ENCODE results near the gene TRAPPC5. TPM values are rescaled to one million over a fixed set of nuclear protein-coding genes. Genes with fewer than 3 reads are reported as not detected.

The TRAPPC5 gene
- total and polyA plus RNA-seq, 10 of the 15 experiments (the other 5 are each of a cell fraction or from before 2014, with no cell fraction given), result 4.2 to 210 (median 89.1) TPM

DNA sequence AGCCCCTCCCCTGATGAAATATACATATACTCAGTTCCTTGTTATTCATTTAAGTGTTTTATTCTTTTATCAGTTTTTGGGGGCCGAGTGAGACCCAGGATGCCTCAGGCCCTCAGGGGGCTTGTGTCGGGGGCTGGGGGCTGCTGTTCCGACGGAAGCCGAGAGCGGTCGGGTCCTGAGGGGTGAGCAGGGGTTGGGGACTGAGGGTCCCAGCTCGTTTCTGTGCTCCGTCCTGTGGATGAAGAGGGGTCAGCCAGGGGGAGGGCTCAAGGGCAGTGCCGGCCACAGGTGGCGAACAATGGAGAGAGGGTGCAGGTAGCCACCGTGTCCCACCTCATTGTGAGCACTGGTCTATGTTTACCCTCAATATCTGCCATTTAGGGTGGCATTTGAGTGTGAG, 49.1 kb upstream of the TRAPPC5 start:
- no peak overlapping the region for H3K4me2 ChIP-seq (ENCODE audit: control insufficient read depth, insufficient read depth)
- ChIA-PET RAD21 (ENCODE audit: unreplicated experiment) (no interaction called here), SMC1A (ENCODE audit: uncharacterized antibody, unreplicated experiment) (no interaction called here), POLR2A (no interaction called here), CTCF (interaction anchor here (0.8 kb wide), 1 partner anchor 339 kb away, joined by 3 read pairs; no protein-coding TSS in a partner anchor)
- H4K20me1 ChIP-seq (ENCODE audit: control insufficient read depth, insufficient read depth), result no peaks in the 10 kb centered on the region
- no peak overlapping the region for H2AFZ ChIP-seq (ENCODE audit: control insufficient read depth, low read depth, low read length)
- H3K9ac ChIP-seq (ENCODE audit: control insufficient read depth, insufficient read depth, low read length), result no peak overlapping the region
- DNase-seq (ENCODE audit: low read depth, low spot score), result no peak
- 90% methylated on average over 12 of the region's 12 CpGs for WGBS (ENCODE audit: insufficient coverage, insufficient replicate concordance, low lambda C conversion rate, missing lambda C conversion rate)
- no peak overlapping the region for H3K27ac ChIP-seq (ENCODE audit: control insufficient read depth, insufficient read depth)
- in situ Hi-C loops (cut with MboI), result no loop called here
- peaks cover 18% of the 10 kb centered on the region for H3K4me1 ChIP-seq (ENCODE audit: control insufficient read depth, insufficient read depth, low read length)
- no peak for ATAC-seq
- H3K36me3 ChIP-seq (ENCODE audit: control insufficient read depth in 2 of 2, insufficient read depth in 2 of 2, low read length in 1 of 2), result peaks cover 0 to 4% of the 10 kb centered on the region in 2 experiments; a peak in 2 of 4 replicates
- H3K79me2 ChIP-seq (ENCODE audit: control insufficient read depth, insufficient read depth, low read length), result peaks cover 39% of the 10 kb centered on the region
- no peaks in the 10 kb centered on the region for H3K9me3 ChIP-seq (replicated peaks; ENCODE audit: control insufficient read depth, insufficient read depth, low read length)
- intact Hi-C loops (cut with micrococcal nuclease; ENCODE audit: unreplicated experiment), result no loop called here
- BruUV-seq (replicated peaks), result no TSS peak
- no peaks in the 10 kb centered on the region for H3K27me3 ChIP-seq (replicated peaks in 1 of 2; ENCODE audit: control insufficient read depth in 2 of 2, insufficient read depth in 2 of 2, low read length in 1 of 2)
- no peak for FAIRE-seq
- H3K4me3 ChIP-seq, result no peak overlapping the region
- no peak for TF ChIP-seq SMAD1 (IDR thresholded peaks at IDR 0.05; ENCODE audit: low read depth, partially characterized antibody)
- TF ChIP-seq, protein P1, sequence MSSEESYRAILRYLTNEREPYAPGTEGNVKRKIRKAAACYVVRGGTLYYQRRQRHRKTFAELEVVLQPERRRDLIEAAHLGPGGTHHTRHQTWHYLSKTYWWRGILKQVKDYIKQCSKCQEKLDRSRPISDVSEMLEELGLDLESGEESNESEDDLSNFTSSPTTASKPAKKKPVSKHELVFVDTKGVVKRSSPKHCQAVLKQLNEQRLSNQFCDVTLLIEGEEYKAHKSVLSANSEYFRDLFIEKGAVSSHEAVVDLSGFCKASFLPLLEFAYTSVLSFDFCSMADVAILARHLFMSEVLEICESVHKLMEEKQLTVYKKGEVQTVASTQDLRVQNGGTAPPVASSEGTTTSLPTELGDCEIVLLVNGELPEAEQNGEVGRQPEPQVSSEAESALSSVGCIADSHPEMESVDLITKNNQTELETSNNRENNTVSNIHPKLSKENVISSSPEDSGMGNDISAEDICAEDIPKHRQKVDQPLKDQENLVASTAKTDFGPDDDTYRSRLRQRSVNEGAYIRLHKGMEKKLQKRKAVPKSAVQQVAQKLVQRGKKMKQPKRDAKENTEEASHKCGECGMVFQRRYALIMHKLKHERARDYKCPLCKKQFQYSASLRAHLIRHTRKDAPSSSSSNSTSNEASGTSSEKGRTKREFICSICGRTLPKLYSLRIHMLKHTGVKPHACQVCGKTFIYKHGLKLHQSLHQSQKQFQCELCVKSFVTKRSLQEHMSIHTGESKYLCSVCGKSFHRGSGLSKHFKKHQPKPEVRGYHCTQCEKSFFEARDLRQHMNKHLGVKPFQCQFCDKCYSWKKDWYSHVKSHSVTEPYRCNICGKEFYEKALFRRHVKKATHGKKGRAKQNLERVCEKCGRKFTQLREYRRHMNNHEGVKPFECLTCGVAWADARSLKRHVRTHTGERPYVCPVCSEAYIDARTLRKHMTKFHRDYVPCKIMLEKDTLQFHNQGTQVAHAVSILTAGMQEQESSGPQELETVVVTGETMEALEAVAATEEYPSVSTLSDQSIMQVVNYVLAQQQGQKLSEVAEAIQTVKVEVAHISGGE (CRISPR knock-in tag; IDR thresholded peaks at IDR 0.05), result no peak
- no peak for TF ChIP-seq NBN (IDR thresholded peaks at IDR 0.05)
- no peak for TF ChIP-seq ZSCAN29 (IDR thresholded peaks at IDR 0.05)
- TF ChIP-seq, protein P2, sequence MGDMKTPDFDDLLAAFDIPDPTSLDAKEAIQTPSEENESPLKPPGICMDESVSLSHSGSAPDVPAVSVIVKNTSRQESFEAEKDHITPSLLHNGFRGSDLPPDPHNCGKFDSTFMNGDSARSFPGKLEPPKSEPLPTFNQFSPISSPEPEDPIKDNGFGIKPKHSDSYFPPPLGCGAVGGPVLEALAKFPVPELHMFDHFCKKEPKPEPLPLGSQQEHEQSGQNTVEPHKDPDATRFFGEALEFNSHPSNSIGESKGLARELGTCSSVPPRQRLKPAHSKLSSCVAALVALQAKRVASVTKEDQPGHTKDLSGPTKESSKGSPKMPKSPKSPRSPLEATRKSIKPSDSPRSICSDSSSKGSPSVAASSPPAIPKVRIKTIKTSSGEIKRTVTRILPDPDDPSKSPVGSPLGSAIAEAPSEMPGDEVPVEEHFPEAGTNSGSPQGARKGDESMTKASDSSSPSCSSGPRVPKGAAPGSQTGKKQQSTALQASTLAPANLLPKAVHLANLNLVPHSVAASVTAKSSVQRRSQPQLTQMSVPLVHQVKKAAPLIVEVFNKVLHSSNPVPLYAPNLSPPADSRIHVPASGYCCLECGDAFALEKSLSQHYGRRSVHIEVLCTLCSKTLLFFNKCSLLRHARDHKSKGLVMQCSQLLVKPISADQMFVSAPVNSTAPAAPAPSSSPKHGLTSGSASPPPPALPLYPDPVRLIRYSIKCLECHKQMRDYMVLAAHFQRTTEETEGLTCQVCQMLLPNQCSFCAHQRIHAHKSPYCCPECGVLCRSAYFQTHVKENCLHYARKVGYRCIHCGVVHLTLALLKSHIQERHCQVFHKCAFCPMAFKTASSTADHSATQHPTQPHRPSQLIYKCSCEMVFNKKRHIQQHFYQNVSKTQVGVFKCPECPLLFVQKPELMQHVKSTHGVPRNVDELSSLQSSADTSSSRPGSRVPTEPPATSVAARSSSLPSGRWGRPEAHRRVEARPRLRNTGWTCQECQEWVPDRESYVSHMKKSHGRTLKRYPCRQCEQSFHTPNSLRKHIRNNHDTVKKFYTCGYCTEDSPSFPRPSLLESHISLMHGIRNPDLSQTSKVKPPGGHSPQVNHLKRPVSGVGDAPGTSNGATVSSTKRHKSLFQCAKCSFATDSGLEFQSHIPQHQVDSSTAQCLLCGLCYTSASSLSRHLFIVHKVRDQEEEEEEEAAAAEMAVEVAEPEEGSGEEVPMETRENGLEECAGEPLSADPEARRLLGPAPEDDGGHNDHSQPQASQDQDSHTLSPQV (IDR thresholded peaks at IDR 0.05), result no peak
- TF ChIP-seq, protein P3, sequence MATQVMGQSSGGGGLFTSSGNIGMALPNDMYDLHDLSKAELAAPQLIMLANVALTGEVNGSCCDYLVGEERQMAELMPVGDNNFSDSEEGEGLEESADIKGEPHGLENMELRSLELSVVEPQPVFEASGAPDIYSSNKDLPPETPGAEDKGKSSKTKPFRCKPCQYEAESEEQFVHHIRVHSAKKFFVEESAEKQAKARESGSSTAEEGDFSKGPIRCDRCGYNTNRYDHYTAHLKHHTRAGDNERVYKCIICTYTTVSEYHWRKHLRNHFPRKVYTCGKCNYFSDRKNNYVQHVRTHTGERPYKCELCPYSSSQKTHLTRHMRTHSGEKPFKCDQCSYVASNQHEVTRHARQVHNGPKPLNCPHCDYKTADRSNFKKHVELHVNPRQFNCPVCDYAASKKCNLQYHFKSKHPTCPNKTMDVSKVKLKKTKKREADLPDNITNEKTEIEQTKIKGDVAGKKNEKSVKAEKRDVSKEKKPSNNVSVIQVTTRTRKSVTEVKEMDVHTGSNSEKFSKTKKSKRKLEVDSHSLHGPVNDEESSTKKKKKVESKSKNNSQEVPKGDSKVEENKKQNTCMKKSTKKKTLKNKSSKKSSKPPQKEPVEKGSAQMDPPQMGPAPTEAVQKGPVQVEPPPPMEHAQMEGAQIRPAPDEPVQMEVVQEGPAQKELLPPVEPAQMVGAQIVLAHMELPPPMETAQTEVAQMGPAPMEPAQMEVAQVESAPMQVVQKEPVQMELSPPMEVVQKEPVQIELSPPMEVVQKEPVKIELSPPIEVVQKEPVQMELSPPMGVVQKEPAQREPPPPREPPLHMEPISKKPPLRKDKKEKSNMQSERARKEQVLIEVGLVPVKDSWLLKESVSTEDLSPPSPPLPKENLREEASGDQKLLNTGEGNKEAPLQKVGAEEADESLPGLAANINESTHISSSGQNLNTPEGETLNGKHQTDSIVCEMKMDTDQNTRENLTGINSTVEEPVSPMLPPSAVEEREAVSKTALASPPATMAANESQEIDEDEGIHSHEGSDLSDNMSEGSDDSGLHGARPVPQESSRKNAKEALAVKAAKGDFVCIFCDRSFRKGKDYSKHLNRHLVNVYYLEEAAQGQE (IDR thresholded peaks at IDR 0.05; ENCODE audit: low read depth, low read length), result no peak
- TF ChIP-seq STAT1 (conservative IDR thresholded peaks at IDR 0.05), result no peak
- no peak for TF ChIP-seq NR2C1 (IDR thresholded peaks at IDR 0.05)
- no peak for TF ChIP-seq NFXL1 (IDR thresholded peaks at IDR 0.05; ENCODE audit: borderline replicate concordance)
- no peak for TF ChIP-seq NFYB (IDR thresholded peaks at IDR 0.05; ENCODE audit: insufficient read depth, low read depth, low read length)
- no peak for TF ChIP-seq TARDBP (IDR thresholded peaks at IDR 0.05; ENCODE audit: borderline replicate concordance)
- TF ChIP-seq ZNF622 (IDR thresholded peaks at IDR 0.05), result no peak
- no peak for TF ChIP-seq BACH1 (IDR thresholded peaks at IDR 0.05; ENCODE audit: borderline replicate concordance)
- no peak for TF ChIP-seq BHLHE40 (IDR thresholded peaks at IDR 0.05; ENCODE audit: borderline replicate concordance in 1 of 2, low read depth in 2 of 2, low read length in 1 of 2)
- TF ChIP-seq GABPA (IDR thresholded peaks at IDR 0.05; ENCODE audit: low read depth), result no peak

All from GM12878 (cell line).